Measurements from ENCODE around the gene MSX2. TPM values are rescaled to one million over a fixed set of nuclear protein-coding genes. Genes with fewer than 3 reads are reported as not detected.

MSX2 gene
- 0.49 TPM for total RNA-seq

DNA sequence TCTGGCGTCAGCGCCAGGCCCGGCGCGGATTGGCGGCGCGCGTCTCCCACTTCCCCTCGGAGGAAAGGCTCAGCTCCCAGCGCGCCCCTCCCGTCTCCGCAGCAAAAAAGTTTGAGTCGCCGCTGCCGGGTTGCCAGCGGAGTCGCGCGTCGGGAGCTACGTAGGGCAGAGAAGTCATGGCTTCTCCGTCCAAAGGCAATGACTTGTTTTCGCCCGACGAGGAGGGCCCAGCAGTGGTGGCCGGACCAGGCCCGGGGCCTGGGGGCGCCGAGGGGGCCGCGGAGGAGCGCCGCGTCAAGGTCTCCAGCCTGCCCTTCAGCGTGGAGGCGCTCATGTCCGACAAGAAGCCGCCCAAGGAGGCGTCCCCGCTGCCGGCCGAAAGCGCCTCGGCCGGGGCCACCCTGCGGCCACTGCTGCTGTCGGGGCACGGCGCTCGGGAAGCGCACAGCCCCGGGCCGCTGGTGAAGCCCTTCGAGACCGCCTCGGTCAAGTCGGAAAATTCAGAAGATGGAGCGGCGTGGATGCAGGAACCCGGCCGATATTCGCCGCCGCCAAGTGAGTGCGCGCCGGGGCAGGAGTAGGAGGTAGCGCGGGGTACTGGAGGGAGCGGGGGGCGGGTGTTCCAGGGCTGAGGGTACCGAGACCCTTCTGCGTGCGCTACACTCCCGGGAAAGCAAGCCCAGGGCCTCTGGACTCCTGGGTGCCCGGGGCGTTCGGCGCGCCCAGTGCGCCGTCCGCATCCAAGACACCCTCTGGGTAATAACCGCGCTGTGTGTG, at the start of gene MSX2:
MSX2 (plus strand) TSS at position 99 of the 777 bp plus-strand sequence; CDS start at position 177, 78 bp downstream.
- ATAC-seq (peak; percentile 97), DNase-seq (ENCODE audit: low spot score) (peak; percentile 84)
- intact Hi-C loops (cut with DNase I), result no loop called here

DNA sequence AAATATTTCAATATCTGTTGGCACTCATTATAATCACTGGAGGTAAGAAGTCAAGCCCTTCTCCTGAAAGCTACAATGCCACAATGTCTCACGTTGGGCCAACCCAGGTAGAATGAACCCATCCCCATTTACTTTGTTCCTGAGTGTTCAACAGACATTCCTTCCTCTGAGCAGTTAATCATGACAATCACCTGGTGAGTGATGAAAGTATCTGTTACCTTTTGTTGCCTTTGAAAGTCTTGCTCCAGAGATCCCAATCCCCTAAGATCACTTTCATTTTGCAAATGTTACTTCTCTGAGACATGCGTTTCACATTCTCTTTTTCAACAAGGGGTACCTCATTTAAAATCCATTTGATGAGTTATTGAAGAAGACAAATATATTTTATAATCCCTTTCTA, 49.3 kb upstream of the MSX2 start:
- DNase-seq (ENCODE audit: low spot score) (no peak), ATAC-seq (no peak)
- intact Hi-C loops (cut with DNase I), result loop anchor here (5.0 kb wide), 1 partner anchor 1043 kb away; no protein-coding TSS in a partner anchor

DNA sequence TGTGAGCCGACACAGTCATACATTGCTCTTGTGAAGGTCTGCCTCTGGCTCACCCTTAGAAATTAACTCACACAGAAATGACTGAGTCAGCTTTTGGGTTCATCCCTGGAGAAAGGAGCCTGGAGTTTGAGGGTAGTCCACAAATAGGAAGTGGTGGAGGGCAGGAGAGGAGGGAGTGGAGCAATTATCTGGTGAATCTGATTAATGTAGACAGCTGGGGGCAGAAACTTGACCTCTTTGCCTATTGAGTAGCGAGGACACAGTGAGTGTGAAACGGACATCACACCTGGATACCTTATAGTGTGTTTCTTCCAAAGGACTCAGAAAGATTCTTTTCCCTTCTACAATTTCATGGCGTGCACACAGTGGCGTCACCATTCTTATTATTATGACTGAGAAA, 48.5 kb upstream of the MSX2 start:
- intact Hi-C loops (cut with DNase I), result loop anchor here (5.0 kb wide), 1 partner anchor 1044 kb away; no protein-coding TSS in a partner anchor
- ATAC-seq, result no peak
- DNase-seq (ENCODE audit: low spot score), result no peak

DNA sequence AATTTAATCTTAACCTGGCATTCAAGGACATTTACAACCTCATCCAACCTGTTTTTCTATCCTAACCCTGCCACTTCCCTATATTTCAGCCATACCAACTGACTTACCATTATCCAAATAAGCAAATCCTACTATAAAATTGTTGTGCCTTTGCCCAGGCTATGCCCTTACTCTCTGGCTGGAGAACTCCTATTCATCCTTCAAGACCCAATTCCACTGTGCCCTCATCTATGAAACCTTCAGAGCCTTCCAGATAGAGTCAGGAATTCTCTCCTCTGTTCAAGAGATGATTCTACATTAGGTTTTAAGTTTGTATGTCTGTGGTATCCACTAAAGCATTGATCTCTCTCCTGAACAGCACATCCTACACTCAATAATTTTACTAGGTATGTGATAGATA, 46.3 kb upstream of the MSX2 start:
- ATAC-seq (no peak), DNase-seq (ENCODE audit: low spot score) (no peak)
- intact Hi-C loops (cut with DNase I), result loop anchor here (5.0 kb wide), 1 partner anchor 1046 kb away; no protein-coding TSS in a partner anchor

DNA sequence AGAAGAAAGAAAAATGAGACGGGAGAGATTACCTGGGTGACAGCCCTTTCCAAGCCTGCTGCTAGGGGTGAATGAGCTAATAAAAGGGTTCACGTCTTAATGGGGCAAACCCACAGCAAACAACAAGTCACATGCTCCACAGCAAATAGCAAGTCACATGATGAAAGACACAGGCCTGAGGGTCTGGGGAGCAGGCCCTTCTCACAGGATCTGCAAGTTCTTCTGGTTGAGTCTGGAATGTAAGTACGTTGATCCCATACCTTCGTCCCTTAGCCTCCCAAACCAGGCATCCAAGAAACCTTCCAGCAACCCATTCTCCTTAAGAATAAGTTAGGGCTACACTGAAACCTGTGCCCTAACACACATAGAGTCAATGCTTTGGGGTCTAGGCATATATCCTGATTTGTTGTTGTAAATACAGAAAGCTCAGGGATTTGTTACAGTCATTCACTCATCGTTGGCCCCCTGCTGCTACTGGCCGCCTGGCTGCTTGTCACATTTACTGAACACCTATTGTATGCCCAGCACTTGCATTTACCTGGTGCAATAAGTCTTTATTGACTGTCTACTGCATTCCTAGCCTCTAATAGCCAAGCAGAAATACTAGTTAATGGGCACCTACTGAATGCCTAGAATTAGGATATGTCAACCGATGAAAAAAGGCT, 43.3 kb upstream of the MSX2 start:
- DNase-seq (ENCODE audit: low spot score), result no peak
- ATAC-seq, result no peak
- intact Hi-C loops (cut with DNase I), result no loop called here

DNA sequence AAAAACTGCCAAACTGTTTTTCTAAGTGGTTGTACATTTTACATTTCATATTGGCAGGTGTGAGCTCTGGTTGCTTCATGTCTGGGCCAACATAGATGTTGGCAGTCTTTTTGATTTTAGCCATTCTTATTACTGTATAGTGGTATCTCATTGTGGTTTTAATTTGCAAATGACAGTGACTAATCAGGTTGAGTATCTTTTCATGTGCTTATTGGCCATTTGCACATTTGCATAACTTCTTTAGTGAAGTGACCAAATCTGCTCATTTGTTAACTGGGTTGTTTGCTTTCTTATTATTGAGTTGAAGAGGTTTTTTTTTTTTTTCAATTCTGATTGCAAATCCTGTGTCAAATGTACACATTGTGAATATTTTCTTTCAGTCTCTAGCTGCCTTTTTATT, 36.9 kb upstream of the MSX2 start:
- DNase-seq (ENCODE audit: low spot score) (no peak), ATAC-seq (no peak)
- intact Hi-C loops (cut with DNase I), result no loop called here

GRCh38 chr5:174688441-174689354, 35.7 kb upstream of the MSX2 start:
- no peak for DNase-seq (ENCODE audit: low spot score)
- ATAC-seq, result no peak
- intact Hi-C loops (cut with DNase I), result no loop called here

GRCh38 chr5:174690271-174690670, 34.1 kb upstream of the MSX2 start:
- ATAC-seq (no peak), DNase-seq (ENCODE audit: low spot score) (no peak)
- intact Hi-C loops (cut with DNase I), result no loop called here

- no peak for ATAC-seq
- intact Hi-C loops (cut with DNase I), result no loop called here
- DNase-seq (ENCODE audit: low spot score), result no peak
Observed at GRCh38 chr5:174692381-174692780, 32.0 kb upstream of the MSX2 start.

- intact Hi-C loops (cut with DNase I), result no loop called here
- DNase-seq (ENCODE audit: low spot score), result no peak
Observed at GRCh38 chr5:174692982-174693422, 31.4 kb upstream of the MSX2 start.

DNA sequence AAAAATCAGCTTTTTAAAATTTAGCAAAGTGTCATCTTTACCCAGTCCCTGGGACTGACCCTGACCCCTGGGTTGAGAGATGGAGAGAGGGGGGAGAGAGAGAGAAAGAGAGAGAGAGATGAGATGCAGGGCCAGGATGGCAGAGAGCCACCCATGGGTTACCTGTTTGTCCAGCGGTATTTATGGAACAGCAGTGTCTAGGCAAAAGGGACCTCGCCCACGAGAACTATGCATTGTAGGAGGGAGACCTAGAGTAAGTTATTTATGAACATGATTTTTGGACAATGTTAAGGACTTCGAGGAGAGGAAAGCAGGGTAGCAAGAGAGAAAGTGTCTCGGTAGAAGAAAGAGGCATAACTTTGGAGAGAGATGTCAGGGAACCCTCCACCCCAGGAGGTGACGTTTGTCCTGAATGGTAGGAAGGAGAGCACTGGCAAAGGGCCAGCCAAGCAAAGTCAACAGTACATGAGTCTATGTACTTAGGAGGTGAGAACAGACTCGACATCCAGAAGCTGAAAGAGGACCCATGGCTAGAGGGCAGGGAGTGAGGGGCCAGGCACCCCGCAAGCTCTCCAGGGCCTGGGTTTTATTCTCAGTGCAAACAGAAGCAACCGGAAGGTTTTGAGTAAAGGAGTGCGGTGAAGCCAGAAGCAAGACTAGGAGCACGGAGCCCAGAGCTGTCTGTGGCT, 30.5 kb upstream of the MSX2 start:
- intact Hi-C loops (cut with DNase I), result no loop called here
- ATAC-seq, result no peak
- DNase-seq (ENCODE audit: low spot score), result no peak

More at GRCh38 chr5:174692982-174693422, 31.4 kb upstream of the MSX2 start:
- ATAC-seq, result no peak

- intact Hi-C loops (cut with DNase I), result no loop called here
- DNase-seq (ENCODE audit: low spot score), result no peak
- ATAC-seq, result no peak
Observed at GRCh38 chr5:174694611-174695010, 29.8 kb upstream of the MSX2 start.

- DNase-seq (ENCODE audit: low spot score), result no peak
- ATAC-seq, result no peak
- intact Hi-C loops (cut with DNase I), result no loop called here
Observed at GRCh38 chr5:174698156-174698555, 26.2 kb upstream of the MSX2 start.

- intact Hi-C loops (cut with DNase I), result no loop called here
Observed at GRCh38 chr5:174699131-174699530, 25.3 kb upstream of the MSX2 start.

GRCh38 chr5:174706997-174707572, 17.3 kb upstream of the MSX2 start:
- ATAC-seq (no peak), DNase-seq (ENCODE audit: low spot score) (no peak)
- intact Hi-C loops (cut with DNase I), result no loop called here

More at GRCh38 chr5:174699131-174699530, 25.3 kb upstream of the MSX2 start:
- DNase-seq (ENCODE audit: low spot score) (no peak), ATAC-seq (no peak)

- intact Hi-C loops (cut with DNase I), result no loop called here
- ATAC-seq (no peak), DNase-seq (ENCODE audit: low spot score) (no peak)
Observed at GRCh38 chr5:174707671-174708070, 16.7 kb upstream of the MSX2 start.

DNA sequence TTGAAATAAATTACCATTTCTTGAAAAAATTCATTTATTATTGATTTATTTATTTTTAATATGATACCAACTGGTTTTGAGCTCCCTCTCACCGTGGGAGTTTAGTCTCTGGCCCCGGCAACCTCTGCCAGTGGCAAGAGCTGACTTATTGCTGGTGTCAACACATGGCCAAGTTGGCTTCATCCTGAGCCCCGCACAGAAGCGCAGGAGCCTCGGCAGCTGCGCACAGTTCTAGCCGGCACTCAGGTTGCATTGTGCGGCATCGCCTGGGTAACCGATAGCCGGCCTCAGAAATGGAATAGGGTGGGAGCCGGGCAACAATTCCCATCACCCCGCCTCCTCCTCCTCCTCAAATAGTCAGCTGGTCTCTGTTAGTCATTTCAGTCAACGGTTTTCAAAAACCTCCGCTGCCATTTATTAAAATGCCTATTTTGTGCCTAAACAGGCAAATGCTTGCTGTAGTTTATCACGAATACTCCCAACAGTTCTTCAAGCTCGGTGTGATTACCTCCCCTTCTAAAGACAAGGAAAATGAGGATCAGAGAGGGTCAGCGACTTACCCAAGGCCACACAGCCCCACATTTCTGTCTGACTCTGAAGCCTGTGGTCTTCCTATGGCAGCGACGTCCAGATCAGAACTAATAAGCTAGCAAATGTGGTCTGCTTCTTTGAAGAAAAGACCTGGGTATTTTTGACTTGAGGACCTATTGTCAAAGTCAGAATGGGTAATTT, 15.7 kb upstream of the MSX2 start:
- DNase-seq (ENCODE audit: low spot score) (no peak), ATAC-seq (no peak)
- intact Hi-C loops (cut with DNase I), result no loop called here

GRCh38 chr5:174714751-174715150, 9.6 kb upstream of the MSX2 start:
- DNase-seq (ENCODE audit: low spot score) (no peak), ATAC-seq (no peak)
- intact Hi-C loops (cut with DNase I), result no loop called here

Measured in sciatic nerve (tissue), 2 donors.